Glomerular visceral epithelial cell (primary cell): ENCODE data around the gene RARRES1.
A peak's percentile ranks its signal among the peaks of the same experiment; 100 is the strongest.

Source experiments
- DNase-seq: peaks from one replicate; pipeline ENCODE4 v3.0.0-alpha.2; 2016; ENCODE audit errors: extremely low spot score

The RARRES1 gene

GRCh38 chr3:158735296-158736033 lies 3.2 kb upstream of the RARRES1 start:
- no peak for DNase-seq

GRCh38 chr3:158733656-158734055 lies 1.4 kb upstream of the RARRES1 start:
- no peak for DNase-seq

GRCh38 chr3:158732856-158733200 lies 571 bp upstream of the RARRES1 start:
- DNase-seq = no peak

- DNase-seq = no peak
These were observed 771 bp downstream of the RARRES1 start for GRCh38 chr3:158731486-158731885.

GRCh38 chr3:158728851-158729250 lies 3.4 kb downstream of the RARRES1 start:
- DNase-seq = no peak

GRCh38 chr3:158728061-158728377 lies 4.2 kb downstream of the RARRES1 start:
- DNase-seq = no peak

- peak; percentile 68 for DNase-seq
These were observed 4.8 kb downstream of the RARRES1 start for GRCh38 chr3:158727206-158728060.

- DNase-seq = peak; percentile 94
These were observed 6.8 kb downstream of the RARRES1 start for GRCh38 chr3:158725348-158726011.

GRCh38 chr3:158723991-158724390 lies 8.3 kb downstream of the RARRES1 start:
- no peak for DNase-seq

GRCh38 chr3:158722108-158722507 lies 10.1 kb downstream of the RARRES1 start:
- DNase-seq = no peak

- DNase-seq = peak; percentile 93
These were observed 13.6 kb downstream of the RARRES1 start for GRCh38 chr3:158718490-158719170.

- DNase-seq = no peak
These were observed 14.7 kb downstream of the RARRES1 start for GRCh38 chr3:158717576-158717975.

- DNase-seq = no peak
These were observed 19.2 kb downstream of the RARRES1 start for GRCh38 chr3:158713094-158713499.

GRCh38 chr3:158712443-158712842 lies 19.8 kb downstream of the RARRES1 start:
- DNase-seq = no peak

GRCh38 chr3:158711886-158712285 lies 20.4 kb downstream of the RARRES1 start:
- peak; percentile 84 for DNase-seq

GRCh38 chr3:158710601-158711000 lies 21.7 kb downstream of the RARRES1 start:
- DNase-seq = no peak

GRCh38 chr3:158709666-158710083 lies 22.6 kb downstream of the RARRES1 start:
- DNase-seq = peak; percentile 96

GRCh38 chr3:158703566-158703965 lies 28.7 kb downstream of the RARRES1 start:
- DNase-seq = no peak

GRCh38 chr3:158702815-158703481 lies 29.3 kb downstream of the RARRES1 start:
- no peak for DNase-seq

GRCh38 chr3:158701420-158702065 lies 30.7 kb downstream of the RARRES1 start:
- no peak for DNase-seq

- no peak for DNase-seq
These were observed 31.7 kb downstream of the RARRES1 start for GRCh38 chr3:158700559-158700958.
